ENCODE data around the gene TNFRSF6B. TPM values are rescaled to one million over a fixed set of nuclear protein-coding genes. Genes with fewer than 3 reads are reported as not detected.
"Not testable (repeated sequence)": the region's sequence is repeated elsewhere in the genome, so short reads cannot be mapped to it uniquely, and the experiment has no call there.

TNFRSF6B gene
- total RNA-seq, 1 donor from 2014 or later: 96.8 TPM

GRCh38 chr20:63706027-63706695 is 9.7 kb downstream of the TNFRSF6B start:
- DNase-seq (ENCODE audit: extremely low read depth, low read depth, low spot score): no peak

- no peak for DNase-seq (ENCODE audit: extremely low read depth, low read depth, low spot score)
Observed at GRCh38 chr20:63706852-63707557, 10.6 kb downstream of the TNFRSF6B start.

- no peak for DNase-seq (ENCODE audit: extremely low read depth, low read depth, low spot score)
Observed at GRCh38 chr20:63707558-63708300, 11.3 kb downstream of the TNFRSF6B start, which contains the start of the genes ARFRP1 and ZGPAT. TSS of gene ARFRP1 (minus strand) at chr20:63707976. CDS start at chr20:63707091, 885 bp downstream. TSS of gene ZGPAT (plus strand) at chr20:63708039. CDS start at chr20:63708581, 542 bp downstream.

- DNase-seq (ENCODE audit: extremely low read depth, low read depth, low spot score): no peak
Observed at GRCh38 chr20:63708301-63709148, 12.1 kb downstream of the TNFRSF6B start.

- no peak for DNase-seq (ENCODE audit: extremely low read depth, low read depth, low spot score)
Observed at GRCh38 chr20:63709149-63709527, 12.7 kb downstream of the TNFRSF6B start.

- no peak for DNase-seq (ENCODE audit: extremely low read depth, low read depth, low spot score)
Observed at GRCh38 chr20:63711085-63711645, 14.7 kb downstream of the TNFRSF6B start.

- DNase-seq (ENCODE audit: extremely low read depth, low read depth, low spot score): no peak
Observed at GRCh38 chr20:63712191-63712590, 15.7 kb downstream of the TNFRSF6B start.

- no peak for DNase-seq (ENCODE audit: extremely low read depth, low read depth, low spot score)
Observed at GRCh38 chr20:63714858-63715257, 18.4 kb downstream of the TNFRSF6B start.

- DNase-seq (ENCODE audit: extremely low read depth, low read depth, low spot score): no peak
Observed at GRCh38 chr20:63718996-63719395, 22.5 kb downstream of the TNFRSF6B start.

- DNase-seq (ENCODE audit: extremely low read depth, low read depth, low spot score): not testable (repeated sequence)
Observed at GRCh38 chr20:63722967-63723622, 26.6 kb downstream of the TNFRSF6B start.

GRCh38 chr20:63730189-63730733 is 33.8 kb downstream of the TNFRSF6B start:
- DNase-seq (ENCODE audit: extremely low read depth, low read depth, low spot score): not testable (repeated sequence)

GRCh38 chr20:63731410-63731809 is 35.0 kb downstream of the TNFRSF6B start:
- no peak for DNase-seq (ENCODE audit: extremely low read depth, low read depth, low spot score)

- no peak for DNase-seq (ENCODE audit: extremely low read depth, low read depth, low spot score)
Observed at GRCh38 chr20:63732118-63733095, 36.0 kb downstream of the TNFRSF6B start.

- no peak for DNase-seq (ENCODE audit: extremely low read depth, low read depth, low spot score)
Observed at GRCh38 chr20:63733117-63733516, 36.7 kb downstream of the TNFRSF6B start.

GRCh38 chr20:63733579-63734081 is 37.2 kb downstream of the TNFRSF6B start:
- no peak for DNase-seq (ENCODE audit: extremely low read depth, low read depth, low spot score)

- DNase-seq (ENCODE audit: extremely low read depth, low read depth, low spot score): no peak
Observed at GRCh38 chr20:63734111-63734945, 37.9 kb downstream of the TNFRSF6B start.

Data from glomerular endothelial cell (primary cell).